HG03139 (cell line): ENCODE data around the gene STX3.
"Not testable (repeated sequence)": the region's sequence is repeated elsewhere in the genome, so short reads cannot be mapped to it uniquely, and the experiment has no call there.

ENCODE experiments used
- ATAC-seq: cut with Tn5 transposase; IDR thresholded peaks from one replicate; pipeline ENCODE4 v1.9.1; 2021; ENCODE audit not compliant: unreplicated experiment

Gene STX3

DNA sequence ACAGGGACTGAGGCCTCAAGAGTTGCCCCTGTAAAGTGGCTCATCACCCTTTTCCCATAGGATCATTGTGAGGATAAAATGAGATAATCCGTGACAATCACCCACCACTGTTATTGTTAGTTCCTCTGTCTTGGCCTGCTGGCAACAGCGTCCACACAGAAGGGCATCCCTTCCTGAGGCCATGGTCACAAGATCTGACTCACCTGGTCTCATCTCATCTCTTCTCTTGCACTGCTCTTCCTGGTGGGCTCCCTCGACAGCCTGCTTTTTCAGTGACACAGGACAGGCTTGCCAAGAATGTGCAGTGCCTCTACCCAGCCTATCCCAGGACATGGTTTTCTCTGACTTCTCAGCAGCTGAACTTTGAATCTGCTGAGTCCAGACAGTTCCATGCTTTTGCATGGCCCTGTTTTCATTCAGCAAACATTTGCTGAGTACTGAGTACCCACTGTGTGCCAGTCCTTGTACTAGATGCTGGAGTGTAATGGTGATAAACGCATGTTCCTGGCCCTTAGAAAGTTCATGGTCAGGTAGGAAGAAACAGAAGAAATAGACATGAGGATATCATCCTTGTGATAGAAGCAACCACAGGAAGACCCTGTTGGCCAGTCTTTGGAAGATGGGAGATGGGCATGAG lies 3.3 kb downstream of the STX3 start:
- no peak for ATAC-seq

DNA sequence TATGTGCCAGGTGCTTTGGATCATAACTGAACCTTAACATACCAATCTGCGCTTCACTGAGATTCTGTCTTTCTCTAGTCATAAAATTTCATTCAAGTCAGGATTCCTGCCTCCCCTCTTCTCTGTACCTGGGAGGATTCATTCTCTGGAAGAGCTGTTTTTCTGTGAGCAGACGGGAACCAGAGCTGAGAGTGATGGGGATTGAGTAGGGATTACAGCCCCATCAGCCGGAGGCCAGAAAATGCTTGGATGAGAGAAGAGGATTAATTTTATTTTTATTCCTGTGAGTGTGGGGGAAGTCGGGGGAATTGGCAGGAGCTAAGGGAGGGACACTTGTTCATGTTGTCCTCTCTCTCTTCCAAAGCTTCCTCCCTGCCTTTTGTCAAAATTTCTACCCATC lies 4.7 kb downstream of the STX3 start:
- ATAC-seq, result no peak

DNA sequence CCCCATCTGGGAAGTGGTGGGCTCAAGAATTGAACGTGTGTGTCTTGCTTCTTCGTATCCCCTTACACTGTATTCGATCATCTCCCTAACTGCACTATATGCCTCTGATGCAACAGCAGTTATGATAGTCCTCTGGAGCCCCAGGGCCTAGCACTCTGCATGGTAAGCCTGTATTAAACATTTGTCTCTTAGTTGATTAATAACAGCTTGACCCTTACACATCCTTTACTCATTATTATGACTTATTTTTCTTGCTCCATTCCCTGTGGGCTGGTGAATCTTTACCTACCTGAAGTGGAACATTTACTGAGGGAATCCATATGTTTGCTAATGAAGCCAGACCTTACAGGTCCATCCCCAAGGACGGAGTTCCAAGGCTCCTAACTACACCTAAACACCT lies 5.6 kb downstream of the STX3 start:
- no peak for ATAC-seq

DNA sequence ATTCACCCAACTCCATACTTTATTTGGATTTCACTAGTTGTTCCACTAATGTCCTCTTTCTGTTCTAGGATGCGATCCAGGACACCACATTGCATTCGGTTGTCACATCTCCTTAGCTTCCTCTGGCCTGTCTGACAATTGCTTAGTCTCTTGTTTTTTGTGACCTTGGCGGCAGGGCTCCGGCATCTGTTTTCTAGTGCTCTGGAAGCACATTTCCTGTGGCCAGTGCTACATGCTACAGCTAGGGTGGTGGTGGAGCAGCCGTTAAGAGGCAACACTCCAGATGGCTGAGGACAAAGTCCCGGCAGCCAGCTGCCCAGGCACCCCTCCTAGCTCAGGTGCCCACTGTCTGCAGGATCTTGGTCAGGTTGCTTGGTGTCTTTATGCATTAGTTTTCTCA lies 6.8 kb downstream of the STX3 start:
- no peak for ATAC-seq

DNA sequence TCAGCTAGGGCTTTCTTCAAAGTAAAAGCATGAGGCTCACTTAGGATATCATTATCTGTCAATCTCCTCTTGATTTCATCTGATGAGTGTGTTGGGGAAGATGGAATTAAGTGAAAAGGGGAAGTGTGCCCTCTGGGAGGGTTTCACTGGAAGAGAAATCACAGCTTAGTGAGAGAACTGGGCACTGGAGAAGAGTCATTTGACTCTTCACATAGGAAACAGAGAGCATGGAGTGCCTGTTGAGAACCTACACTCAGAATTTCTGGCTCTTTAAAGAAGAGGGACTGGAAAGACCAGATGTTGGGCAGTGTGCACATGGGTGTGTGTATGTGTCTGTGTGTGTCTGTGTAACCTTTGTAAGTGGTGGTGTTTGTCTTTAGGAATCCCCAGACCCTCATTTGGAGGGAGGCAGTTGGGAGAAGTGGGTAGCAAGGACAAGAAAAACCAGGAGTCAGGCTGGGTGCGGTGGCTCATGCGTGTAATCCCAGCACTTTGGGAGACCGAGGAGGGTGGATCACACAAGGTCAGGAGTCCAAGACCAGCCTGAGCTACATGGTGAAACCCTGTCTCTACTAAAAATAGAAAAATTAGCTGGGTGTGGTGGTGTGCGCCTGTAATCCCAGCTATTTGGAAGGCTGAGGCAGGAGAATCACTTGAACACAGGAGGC lies 10.0 kb downstream of the STX3 start:
- no peak for ATAC-seq

DNA sequence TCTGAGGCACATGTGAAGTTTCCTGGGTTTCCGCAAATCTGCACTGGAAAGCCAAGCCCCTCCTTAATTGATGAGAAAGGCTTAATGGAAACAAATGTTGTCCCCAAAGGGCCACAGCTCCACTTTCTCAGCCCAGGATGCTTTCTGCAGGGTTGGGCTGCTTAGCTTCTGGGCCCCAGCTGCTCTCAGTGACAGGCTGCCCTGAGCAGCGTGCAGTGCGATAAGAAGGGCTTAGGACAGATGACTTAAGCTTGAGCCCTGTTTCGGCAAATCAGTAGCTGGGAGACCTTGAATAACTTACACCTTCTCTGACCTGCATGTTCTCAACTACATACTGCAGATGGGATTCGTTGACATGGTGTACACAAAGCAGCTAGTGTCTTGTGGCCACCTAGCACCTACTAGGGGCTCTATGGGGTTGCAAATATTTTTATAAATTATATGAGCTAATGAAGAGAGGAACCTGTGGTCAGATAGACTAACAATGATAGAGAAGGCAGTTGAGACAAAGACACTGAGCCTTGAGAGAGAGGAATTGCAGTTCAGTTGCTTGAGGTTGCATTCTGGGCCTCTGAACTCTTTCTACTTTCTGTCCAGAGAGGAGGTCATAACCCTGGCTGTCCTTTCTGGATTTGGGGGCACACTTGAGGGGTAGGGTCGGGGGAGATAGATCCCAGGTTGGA lies 11.5 kb downstream of the STX3 start:
- no peak for ATAC-seq

DNA sequence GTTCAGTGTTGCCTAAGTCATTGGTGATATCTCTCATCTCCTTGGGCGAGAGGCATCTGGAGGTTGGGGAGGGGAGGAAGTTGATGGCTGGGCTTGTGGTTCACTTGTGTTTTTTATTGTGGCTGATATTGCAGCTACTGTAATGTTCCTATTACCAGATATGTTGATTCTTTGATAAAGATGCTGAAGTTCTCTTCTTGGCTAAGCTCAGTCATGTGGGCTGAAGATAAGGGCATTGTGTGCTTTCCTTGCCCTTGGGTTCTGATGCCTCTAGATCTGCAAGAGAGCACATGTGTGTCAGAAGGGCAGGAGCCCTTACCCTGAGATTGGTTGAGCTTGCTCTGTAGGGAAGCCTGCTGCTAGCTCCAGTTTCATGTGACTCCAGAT lies 12.0 kb downstream of the STX3 start:
- ATAC-seq, result no peak

DNA sequence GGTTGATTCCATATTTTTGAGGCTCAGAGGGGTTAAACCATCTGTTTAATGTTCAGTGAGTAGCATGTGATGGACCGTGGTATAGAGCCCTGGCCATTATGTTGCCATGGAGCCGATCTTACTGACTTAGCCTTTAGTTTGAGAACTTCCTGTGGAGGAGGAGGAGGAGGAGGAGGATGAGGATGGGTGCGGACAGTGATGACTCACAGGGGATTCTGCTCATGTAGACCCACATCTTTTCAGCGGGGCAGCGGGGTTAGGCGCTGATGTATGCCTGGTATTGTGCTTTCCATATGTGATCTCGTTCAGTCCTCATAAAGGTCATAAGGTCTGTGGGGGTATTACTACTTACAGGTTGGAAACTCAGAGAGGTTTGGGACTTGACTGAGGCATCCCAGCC lies 13.9 kb downstream of the STX3 start:
- ATAC-seq, result no peak

DNA sequence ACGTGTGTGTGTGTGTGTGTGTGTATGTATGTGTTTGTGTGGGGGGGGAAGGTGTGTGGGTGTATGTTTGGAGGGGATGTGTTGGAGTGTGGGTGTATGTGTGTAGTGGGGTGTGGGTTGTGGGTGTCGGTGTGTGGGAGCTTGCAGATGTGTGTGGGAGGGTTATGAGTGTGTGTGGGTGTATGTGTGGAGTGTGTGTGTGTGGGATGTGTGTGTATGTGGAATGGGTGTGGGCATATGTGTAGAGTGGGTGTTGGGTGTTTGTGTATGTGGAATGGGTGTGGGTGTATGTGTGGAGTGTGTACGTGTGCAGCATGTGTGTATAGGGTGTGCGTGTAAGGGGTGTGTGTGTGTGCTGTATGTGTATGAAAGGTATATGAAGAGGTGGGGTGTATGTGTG lies 14.7 kb downstream of the STX3 start:
- ATAC-seq, result no peak

DNA sequence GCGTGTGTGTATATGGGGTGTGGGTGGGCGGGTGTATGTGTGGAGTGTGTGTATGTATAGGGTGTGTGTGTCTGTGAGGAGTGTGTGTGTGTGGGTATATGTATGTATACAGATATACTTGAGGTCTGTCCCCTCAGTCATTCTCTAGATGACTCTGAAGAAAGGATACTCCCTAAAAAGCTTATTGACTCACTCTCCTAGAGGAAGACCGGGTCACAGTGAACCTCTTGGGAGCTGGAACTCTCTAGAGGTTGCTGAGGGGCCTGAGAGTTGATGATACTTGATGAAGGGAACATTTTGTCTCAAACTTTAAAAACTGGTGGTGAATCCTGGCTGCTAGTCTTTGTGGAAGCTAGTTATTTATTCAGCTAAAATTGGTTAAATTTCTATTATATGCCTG lies 15.1 kb downstream of the STX3 start:
- no peak for ATAC-seq

DNA sequence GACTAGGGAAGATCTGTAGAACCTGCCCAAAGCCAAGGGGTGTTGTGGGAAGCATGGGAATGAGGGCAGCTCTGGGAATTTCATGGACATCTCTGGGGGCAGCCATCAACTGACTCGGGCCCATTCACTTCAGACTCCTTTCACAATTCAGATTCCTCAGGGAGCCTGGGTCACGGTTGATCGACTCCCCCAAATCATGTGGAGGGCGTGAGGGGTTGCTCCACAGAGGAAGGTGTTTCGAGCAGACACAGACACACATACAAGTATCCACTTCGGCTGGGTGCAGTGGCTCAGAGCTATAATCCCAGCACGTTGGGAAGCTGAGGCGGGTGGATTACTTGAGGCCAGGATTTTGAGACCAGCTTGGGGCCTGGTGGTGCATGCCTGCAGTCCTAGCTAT lies 15.7 kb downstream of the STX3 start:
- ATAC-seq, result no peak

DNA sequence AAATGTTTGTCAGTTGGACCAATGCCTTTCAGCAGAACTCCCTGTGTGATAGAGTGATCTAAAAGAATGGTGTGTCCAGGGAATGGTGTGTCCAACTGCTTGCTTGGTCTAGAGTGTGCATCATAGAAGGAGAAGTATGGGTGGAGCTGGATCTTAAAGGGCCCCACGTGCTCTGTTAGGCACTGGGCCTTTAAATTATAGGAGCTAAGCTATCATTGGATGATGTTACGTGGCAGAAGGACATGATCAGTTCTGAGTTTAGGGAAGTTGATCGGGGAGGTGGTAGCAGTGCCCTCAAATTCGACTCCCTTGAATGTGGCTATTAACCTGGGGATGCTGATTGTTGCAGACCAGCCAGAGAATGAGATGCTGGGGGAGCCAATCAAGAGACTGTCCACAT lies 16.4 kb downstream of the STX3 start:
- ATAC-seq, result no peak

DNA sequence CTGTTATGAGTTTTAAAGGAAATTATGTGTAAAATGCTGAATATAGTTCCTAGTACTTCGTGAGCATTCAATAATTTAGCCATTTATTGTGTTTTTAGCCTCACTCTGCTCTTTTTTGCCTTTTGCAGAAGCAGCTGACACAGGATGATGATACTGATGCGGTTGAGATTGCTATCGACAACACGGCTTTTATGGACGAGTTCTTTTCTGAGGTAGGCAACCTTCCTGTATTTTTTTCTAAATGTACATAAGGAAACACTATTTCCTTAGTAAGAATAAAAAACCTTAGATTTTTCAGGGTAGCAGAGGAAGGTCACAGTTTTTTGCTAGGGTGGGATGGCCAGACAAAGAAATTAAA lies 17.9 kb downstream of the STX3 start:
- no peak for ATAC-seq

DNA sequence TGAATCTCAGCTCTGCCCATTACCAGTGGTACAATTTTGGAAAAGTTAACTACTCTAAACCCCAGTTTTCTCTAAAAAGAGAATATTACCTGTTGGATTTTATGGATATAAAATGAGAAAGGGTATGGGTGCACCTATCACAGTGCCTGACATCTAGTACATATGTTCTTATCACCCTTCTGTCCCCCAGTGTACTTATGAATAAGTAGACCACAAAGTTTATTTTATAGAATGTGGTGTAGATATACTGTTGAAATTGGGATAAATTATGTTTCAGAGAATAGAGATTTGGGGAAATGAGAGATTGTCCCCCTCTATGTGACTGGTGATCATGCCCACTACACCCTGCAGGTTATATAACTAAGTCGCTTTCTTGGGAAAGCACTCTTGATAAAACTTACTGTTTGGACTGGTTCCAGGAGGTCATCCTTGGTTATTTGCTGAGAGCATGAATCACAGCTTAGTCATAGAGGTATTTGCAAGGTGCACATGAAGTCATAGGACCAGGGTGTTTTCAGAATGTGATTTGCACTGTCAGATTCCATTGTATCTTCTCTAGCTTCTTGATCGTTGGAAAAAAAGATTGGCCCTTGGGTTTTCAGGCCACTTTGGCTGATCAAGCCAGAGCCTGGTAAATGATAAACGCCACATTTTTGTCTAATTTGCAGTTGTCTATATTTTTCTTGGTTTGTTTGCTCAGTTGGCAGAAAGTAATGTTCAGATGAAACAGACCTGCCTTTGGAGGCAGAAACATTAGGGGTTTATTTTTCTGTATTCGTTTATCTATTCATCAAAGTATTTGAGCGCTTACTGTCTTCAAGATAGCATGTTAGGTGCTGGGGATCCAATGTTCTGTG lies 21.3 kb downstream of the STX3 start:
- no peak for ATAC-seq

DNA sequence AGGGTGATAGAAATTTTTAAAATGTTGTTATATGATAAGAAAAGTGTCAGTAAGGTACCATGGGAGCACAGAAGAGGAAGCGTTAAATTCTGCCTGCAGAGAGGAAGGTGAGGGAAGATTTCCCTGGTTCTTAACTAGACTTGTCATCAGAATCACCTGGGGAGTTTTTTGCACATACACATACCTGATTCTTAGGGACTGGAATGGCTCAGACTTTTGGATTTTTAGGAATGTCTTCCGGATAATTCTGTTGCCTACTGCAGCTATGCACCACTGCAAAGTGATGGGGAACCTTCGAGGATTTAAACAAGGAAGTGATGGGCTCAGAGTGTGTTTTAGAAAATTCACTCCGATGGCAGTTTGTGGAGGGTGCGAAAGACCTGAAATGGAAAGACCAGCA lies 21.9 kb downstream of the STX3 start:
- ATAC-seq, result no peak

DNA sequence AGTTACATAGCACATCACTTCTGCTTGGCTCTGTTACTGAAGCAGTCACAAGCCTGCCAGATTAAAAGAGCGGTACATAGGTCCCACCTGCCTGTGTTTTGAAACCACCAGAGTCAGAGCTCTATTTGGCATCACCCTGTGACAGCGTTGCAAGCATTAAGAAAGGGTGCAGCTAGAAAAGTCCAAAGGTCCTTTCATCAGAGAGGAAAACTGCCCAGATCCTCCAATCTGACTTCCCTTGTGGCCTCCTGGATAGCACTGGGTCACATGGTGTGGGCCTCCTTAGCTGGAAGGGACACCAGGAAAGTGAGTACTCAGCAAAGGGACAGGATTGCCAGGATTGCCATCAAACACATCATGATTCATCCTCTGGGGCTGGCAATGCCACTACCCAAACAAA lies 22.9 kb downstream of the STX3 start:
- ATAC-seq, result no peak

DNA sequence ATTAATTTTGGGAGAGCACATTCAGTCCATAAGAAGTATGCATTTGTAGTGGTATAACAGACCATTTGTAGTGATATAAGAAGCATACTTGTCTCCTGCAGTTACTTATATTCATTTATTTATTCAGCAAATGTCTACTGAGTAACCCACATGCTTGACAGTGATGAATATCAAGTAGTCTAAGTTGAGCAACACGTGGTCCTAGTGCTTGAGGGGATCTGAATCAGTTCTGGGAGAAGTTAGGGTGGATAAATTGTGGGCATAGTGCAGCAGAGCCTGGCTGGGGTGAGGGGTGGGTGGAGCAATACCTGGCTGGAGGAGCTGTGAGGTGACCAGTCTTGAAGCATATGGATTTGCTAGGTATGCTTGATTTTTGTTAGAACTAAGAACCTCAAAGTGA lies 24.3 kb downstream of the STX3 start:
- ATAC-seq, result no peak

DNA sequence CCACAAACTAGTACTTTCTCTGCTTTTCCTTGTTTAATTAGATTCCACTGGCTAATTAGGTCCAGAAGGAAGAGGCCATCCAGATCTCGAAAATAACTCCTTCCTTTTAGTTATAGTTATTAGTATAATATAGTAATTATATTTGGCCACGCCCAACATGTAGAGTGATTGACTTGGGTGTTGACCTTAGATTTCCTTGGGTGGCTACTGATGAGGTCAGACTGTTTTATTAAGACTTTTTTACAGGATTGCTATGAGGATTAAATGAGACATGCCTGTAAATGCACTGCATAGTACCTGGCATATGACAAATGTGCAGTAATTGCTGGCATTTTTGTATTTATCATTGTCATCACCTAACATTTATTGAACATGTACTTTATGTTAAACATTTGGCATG lies 26.9 kb downstream of the STX3 start:
- no peak for ATAC-seq

DNA sequence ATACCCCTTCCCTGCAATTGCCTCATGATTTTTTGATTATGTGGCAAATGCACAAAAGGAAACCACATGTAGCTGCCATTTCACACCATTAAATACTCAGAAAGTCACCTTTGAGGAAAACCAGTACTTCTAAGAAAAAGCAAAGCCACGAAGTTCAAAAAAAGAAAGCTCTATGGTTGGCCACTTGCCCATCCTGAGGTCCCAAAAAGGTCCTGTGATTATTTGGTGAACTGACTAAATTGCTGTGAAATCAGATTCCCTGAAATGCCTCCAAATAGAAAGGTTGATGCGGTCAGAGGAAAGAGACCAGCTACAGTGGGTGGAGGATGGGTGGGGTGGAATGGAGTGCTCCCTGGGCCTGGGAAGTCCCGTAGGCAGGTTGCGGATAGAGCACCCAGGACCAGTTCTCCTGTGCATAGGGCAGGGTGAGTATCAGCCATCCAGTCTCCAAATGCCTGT lies 28.5 kb downstream of the STX3 start:
- no peak for ATAC-seq

DNA sequence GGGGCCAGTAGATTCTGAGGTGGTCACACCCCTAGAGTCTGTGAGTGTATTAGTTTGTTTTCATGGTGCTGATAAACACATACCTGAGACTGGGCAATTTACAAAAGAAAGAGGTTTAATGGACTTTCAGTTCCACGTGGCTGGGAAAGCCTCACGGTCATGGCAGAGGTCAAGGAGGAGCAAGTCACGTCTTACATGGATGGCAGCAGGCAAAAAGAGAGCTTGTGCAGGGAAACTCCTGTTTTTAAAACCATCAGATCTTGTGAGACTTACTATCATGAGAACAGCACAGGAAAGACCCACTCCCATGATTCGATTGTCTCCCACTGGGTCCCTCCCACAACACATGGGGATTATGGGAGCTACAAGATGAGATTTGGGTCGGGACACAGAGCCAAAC lies 29.3 kb downstream of the STX3 start:
- not testable (repeated sequence) for ATAC-seq

DNA sequence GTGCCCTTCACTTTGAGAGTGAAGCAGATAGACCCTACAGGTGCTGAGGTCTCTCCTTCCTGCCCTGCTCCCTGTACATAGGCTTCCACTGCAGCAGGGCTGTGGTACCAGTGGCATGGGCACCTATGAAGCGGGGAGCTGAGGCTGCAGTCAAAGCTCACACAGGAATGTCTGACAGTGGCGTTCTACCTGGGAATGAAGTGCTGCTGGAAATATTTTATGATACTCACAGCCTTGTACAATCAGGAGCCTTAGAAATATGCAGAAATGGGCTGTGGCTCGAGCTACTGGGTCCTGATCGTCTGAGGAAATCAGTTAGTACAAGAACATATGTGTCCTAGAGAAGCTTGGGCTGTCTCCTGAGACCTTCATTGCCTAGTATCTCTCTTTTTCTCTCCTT lies 30.6 kb downstream of the STX3 start:
- no peak for ATAC-seq

DNA sequence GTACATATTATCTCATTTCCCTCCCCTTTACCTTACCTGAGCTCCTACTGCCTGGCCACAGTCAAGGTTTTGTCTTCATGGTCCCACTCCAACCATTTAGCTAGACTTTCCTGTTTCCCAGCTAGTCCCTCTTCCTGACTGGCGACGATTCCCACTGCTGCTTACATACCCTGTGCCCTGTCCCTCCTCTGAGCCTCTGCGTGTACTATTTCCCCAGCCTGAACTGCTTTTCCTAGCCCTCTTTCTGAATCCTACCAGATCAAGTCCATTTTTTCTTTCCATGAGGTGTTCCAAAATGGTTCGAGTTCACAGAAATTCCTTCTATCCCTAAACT lies 32.0 kb downstream of the STX3 start:
- ATAC-seq, result no peak
